Cardiac fibroblast (primary cell): ENCODE data around the gene DNAJA4.
"Not testable (repeated sequence)": the region's sequence is repeated elsewhere in the genome, so short reads cannot be mapped to it uniquely, and the experiment has no call there.

Experiments
- DNase-seq, 2 donors: peaks; one replicate each; pipeline versions ENCODE4 v3.0.0 to v3.0.0-alpha.2; 2010; ENCODE audit warnings: low read depth in 2 of 2
- H3K4me3 ChIP-seq, 2 donors: replicated peaks in 1 of 2; 1 replicate in 1 of 2; 2 replicates in 1 of 2; pipeline ENCODE4 v1.5.1; 2011; ENCODE audit warnings: low read depth in 2 of 2, low read length in 2 of 2, mild to moderate bottlenecking in 2 of 2, moderate library complexity in 1 of 2
- TF ChIP-seq, protein P1 (sequence below): IDR thresholded peaks from one replicate; pipeline ENCODE4 v1.5.1; 2011; ENCODE audit warnings: low read depth, mild to moderate bottlenecking, low read length, inconsistent platforms

The DNAJA4 gene

DNA sequence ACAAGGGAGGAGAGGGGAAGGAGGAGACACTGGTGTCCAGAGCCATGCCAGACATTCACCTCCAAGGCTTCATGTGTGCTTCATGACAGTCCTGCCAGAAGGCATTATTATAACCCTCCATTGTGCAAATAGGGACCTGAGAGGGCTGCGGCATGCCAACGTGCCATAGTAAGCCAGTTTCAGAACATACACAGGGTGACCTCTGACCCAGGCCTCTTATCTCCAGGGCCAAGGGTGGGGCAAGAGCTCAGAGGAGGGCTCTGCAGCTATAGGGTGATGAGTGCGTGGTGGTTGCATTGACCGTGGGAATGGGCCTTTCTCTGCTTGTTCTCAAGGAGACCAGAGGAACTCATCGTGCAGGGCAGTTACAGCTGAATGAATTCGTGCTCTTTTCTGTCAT lies 20.3 kb upstream of the DNAJA4 start:
- H3K4me3 ChIP-seq, result no peak overlapping the region
- DNase-seq, result no peak

GRCh38 chr15:78244893-78245292 lies 19.5 kb upstream of the DNAJA4 start:
- H3K4me3 ChIP-seq, result no peak overlapping the region
- TF ChIP-seq, protein P1, sequence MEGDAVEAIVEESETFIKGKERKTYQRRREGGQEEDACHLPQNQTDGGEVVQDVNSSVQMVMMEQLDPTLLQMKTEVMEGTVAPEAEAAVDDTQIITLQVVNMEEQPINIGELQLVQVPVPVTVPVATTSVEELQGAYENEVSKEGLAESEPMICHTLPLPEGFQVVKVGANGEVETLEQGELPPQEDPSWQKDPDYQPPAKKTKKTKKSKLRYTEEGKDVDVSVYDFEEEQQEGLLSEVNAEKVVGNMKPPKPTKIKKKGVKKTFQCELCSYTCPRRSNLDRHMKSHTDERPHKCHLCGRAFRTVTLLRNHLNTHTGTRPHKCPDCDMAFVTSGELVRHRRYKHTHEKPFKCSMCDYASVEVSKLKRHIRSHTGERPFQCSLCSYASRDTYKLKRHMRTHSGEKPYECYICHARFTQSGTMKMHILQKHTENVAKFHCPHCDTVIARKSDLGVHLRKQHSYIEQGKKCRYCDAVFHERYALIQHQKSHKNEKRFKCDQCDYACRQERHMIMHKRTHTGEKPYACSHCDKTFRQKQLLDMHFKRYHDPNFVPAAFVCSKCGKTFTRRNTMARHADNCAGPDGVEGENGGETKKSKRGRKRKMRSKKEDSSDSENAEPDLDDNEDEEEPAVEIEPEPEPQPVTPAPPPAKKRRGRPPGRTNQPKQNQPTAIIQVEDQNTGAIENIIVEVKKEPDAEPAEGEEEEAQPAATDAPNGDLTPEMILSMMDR, result no peak
- no peak for DNase-seq

More for the DNA sequence above, 20.3 kb upstream of the DNAJA4 start:
- TF ChIP-seq, protein P1, result no peak

- H3K4me3 ChIP-seq, DNase-seq: not testable (repeated sequence)
Observed at GRCh38 chr15:78245392-78245791, 19.0 kb upstream of the DNAJA4 start.

DNA sequence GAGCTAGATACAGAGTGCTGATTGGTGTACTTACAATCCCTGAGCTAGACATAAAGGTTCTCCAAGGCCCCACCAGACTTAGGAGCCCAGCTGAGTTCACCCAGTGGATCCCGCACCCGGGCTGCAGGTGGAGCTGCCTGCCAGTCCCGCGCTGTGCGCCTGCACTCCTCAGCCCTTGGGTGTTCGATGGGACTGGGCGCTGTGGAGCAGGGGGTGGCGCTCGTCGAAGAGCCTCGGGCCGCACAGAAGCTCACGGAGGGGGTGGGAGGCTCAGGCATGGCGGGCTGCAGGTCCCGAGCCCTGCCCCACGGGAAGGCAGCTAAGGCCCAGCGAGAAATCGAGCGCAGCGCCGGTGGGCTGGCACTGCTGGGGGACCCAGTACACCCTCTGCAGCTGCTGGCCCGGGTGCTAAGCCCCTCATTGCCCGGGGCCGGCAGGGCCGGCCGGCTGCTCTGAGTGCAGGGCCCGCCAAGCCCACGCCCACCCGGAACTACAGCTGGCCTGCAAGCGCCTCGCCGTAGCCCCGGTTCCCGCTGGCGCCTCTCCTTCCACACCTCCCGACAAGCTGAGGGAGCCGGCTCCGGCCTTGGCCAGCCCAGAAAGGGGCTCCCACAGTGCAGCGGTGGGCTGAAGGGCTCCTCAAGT lies 18.3 kb upstream of the DNAJA4 start:
- DNase-seq, H3K4me3 ChIP-seq: not testable (repeated sequence)

- no peak for DNase-seq
- TF ChIP-seq, protein P1, result no peak
- H3K4me3 ChIP-seq, result no peak overlapping the region
Observed at GRCh38 chr15:78247911-78248310, 16.5 kb upstream of the DNAJA4 start.

GRCh38 chr15:78249131-78249530 lies 15.2 kb upstream of the DNAJA4 start:
- no peak for DNase-seq
- no peak overlapping the region for H3K4me3 ChIP-seq
- TF ChIP-seq, protein P1, result no peak

DNA sequence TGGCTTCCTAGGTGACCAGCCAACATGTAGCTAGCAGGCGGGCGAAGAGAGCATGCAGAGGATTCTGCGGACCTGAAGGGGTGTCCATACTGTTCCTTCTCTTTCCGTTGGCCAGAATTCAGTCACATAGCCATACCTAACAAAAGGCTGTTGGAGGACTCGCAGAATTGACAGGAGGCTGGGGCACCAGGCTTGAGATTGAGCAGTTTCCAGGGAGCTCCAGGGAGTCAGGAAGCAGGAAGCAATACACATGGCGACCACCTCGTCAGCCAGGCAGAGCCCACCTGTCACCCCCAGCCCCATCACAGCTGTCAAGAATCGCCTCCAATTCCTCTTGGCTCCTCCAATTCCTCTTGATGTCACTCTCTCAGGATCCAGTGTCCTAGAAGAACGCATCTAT lies 13.2 kb upstream of the DNAJA4 start:
- H3K4me3 ChIP-seq, result no peak overlapping the region
- DNase-seq, result no peak
- TF ChIP-seq, protein P1, result no peak

DNA sequence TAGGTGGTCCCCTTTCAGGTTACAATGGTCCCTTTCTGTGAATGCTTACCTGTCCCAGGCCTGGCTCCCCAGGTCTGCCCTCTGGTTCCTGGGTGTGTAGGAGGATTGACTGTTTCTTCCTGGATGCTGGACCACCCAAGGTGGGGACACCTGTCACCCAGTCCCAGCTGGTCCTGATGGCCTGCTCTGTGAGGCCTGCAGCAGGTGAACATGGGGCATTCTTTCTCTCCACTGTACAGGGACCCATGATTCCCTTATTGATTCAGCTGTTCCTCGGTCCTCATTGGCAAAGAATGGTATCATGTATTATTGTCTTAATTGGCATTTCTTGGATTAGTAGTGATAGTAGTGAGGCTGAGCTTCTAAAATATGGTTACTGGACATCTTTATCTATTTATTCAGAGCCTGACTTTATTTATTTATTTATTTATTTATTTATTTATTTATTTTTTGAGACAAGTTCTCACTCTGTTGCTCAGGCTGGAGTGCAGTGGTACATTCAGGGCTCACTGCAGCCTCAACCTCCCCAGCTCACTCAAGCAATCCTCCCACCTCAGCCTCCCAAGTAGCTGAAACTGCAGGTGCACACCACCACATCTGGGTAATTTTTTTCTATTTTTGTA lies 8.8 kb upstream of the DNAJA4 start:
- no peak for DNase-seq
- TF ChIP-seq, protein P1, result no peak
- no peak overlapping the region for H3K4me3 ChIP-seq
